ENCODE data around the gene ITGA3. TPM values are rescaled to one million over a fixed set of nuclear protein-coding genes. Genes with fewer than 3 reads are reported as not detected.

ITGA3 gene
- total RNA-seq, 2 donors from 2014 or later = 16.6 to 21.7 TPM

GRCh38 chr17:50106393-50107131, 50.7 kb downstream of the ITGA3 start:
- DNase-seq = no peak
- TF ChIP-seq, protein P1, sequence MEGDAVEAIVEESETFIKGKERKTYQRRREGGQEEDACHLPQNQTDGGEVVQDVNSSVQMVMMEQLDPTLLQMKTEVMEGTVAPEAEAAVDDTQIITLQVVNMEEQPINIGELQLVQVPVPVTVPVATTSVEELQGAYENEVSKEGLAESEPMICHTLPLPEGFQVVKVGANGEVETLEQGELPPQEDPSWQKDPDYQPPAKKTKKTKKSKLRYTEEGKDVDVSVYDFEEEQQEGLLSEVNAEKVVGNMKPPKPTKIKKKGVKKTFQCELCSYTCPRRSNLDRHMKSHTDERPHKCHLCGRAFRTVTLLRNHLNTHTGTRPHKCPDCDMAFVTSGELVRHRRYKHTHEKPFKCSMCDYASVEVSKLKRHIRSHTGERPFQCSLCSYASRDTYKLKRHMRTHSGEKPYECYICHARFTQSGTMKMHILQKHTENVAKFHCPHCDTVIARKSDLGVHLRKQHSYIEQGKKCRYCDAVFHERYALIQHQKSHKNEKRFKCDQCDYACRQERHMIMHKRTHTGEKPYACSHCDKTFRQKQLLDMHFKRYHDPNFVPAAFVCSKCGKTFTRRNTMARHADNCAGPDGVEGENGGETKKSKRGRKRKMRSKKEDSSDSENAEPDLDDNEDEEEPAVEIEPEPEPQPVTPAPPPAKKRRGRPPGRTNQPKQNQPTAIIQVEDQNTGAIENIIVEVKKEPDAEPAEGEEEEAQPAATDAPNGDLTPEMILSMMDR (conservative IDR thresholded peaks at IDR 0.05) = no peak
- Mint-ChIP-seq H3K36me3 (ENCODE audit: low read depth) (peaks cover 5% of the 10 kb centered on the region), H3K4me1 (peaks cover 7% of the 10 kb centered on the region), H3K27ac (no peak overlapping the region), H3K27me3 (ENCODE audit: insufficient read depth) (no peaks in the 10 kb centered on the region), H3K4me3 (no peak overlapping the region), H3K9me3 (no peaks in the 10 kb centered on the region)
- Histone ChIP-seq H3K4me3 (ENCODE audit: low read length) (no peak overlapping the region), H3K4me1 (ENCODE audit: control insufficient read depth, insufficient read depth, low read length) (peaks cover 7% of the 10 kb centered on the region), H3K9ac (ENCODE audit: extremely low read depth, low read length, poor library complexity, severe bottlenecking) (no peak overlapping the region), H3K36me3 (ENCODE audit: control insufficient read depth, insufficient read depth, low read length) (no peaks in the 10 kb centered on the region), H3K27ac (ENCODE audit: low read depth, low read length) (no peak overlapping the region), H3K27me3 (ENCODE audit: control insufficient read depth, insufficient read depth, low read length, poor library complexity, severe bottlenecking) (no peaks in the 10 kb centered on the region), H3K9me3 (ENCODE audit: control insufficient read depth, low read length) (no peaks in the 10 kb centered on the region)
- WGBS, 2 experiments (ENCODE audit: insufficient coverage in 1 of 2, insufficient read length in 1 of 2) = 69 to 80% methylated on average over 8 to 13 of the region's 13 CpGs

GRCh38 chr17:50107790-50108414, 52.0 kb downstream of the ITGA3 start:
- no peaks in the 10 kb centered on the region for H3K27me3 ChIP-seq (ENCODE audit: control insufficient read depth, insufficient read depth, low read length, poor library complexity, severe bottlenecking)
- no peak overlapping the region for H3K27ac ChIP-seq (ENCODE audit: low read depth, low read length)
- no peaks in the 10 kb centered on the region for H3K9me3 ChIP-seq (ENCODE audit: control insufficient read depth, low read length)
- H3K36me3 ChIP-seq (ENCODE audit: control insufficient read depth, insufficient read depth, low read length) = no peaks in the 10 kb centered on the region
- TF ChIP-seq, protein P1 (conservative IDR thresholded peaks at IDR 0.05) = no peak
- no peaks in the 10 kb centered on the region for H3K9me3 Mint-ChIP-seq
- 91 to 92% methylated on average over 2 to 10 of the region's 10 CpGs for WGBS, 2 experiments (ENCODE audit: insufficient coverage in 1 of 2, insufficient read length in 1 of 2)
- H3K27ac Mint-ChIP-seq = no peak overlapping the region
- H3K4me1 ChIP-seq (ENCODE audit: control insufficient read depth, insufficient read depth, low read length) = peaks cover 9% of the 10 kb centered on the region
- H3K4me3 Mint-ChIP-seq = no peak overlapping the region
- no peak overlapping the region for H3K4me3 ChIP-seq (ENCODE audit: low read length)
- H3K4me1 Mint-ChIP-seq = peaks cover 5% of the 10 kb centered on the region
- H3K9ac ChIP-seq (ENCODE audit: extremely low read depth, low read length, poor library complexity, severe bottlenecking) = no peak overlapping the region
- no peak for DNase-seq
- H3K36me3 Mint-ChIP-seq (ENCODE audit: low read depth) = peaks cover 5% of the 10 kb centered on the region
- no peaks in the 10 kb centered on the region for H3K27me3 Mint-ChIP-seq (ENCODE audit: insufficient read depth)

DNA sequence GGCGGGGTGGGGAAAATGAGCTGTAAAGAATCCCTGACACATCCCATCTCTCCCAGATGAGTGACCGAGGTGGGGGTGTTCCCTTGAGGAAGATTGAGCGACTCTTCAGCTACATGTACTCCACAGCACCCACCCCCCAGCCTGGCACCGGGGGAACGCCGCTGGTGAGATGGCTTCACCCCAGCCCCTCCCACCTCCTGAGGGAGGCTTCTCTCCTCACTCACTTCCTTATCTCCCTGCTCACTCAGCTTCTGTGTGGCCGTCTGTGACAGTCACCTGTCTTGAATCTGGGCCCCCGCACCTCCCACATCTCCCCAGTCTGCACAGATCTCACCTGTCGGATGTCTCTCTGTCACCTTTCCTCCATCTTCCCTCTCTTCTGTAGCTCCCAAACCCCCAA, 52.6 kb downstream of the ITGA3 start:
- H3K9ac ChIP-seq (ENCODE audit: extremely low read depth, low read length, poor library complexity, severe bottlenecking) = no peak overlapping the region
- TF ChIP-seq, protein P1 (conservative IDR thresholded peaks at IDR 0.05) = no peak
- no peak for DNase-seq
- Mint-ChIP-seq H3K9me3 (no peaks in the 10 kb centered on the region), H3K27ac (no peak overlapping the region), H3K4me1 (peaks cover 5% of the 10 kb centered on the region), H3K36me3 (ENCODE audit: low read depth) (peaks cover 5% of the 10 kb centered on the region), H3K4me3 (no peak overlapping the region), H3K27me3 (ENCODE audit: insufficient read depth) (no peaks in the 10 kb centered on the region)
- no peaks in the 10 kb centered on the region for H3K27me3 ChIP-seq (ENCODE audit: control insufficient read depth, insufficient read depth, low read length, poor library complexity, severe bottlenecking)
- WGBS, 2 experiments (ENCODE audit: insufficient coverage in 1 of 2, insufficient read length in 1 of 2) = 88 to 91% methylated on average over 3 to 8 of the region's 9 CpGs
- H3K4me3 ChIP-seq (ENCODE audit: low read length) = no peak overlapping the region
- H3K9me3 ChIP-seq (ENCODE audit: control insufficient read depth, low read length) = no peaks in the 10 kb centered on the region
- H3K4me1 ChIP-seq (ENCODE audit: control insufficient read depth, insufficient read depth, low read length) = peaks cover 9% of the 10 kb centered on the region
- H3K27ac ChIP-seq (ENCODE audit: low read depth, low read length) = no peak overlapping the region
- peaks cover 3% of the 10 kb centered on the region for H3K36me3 ChIP-seq (ENCODE audit: control insufficient read depth, insufficient read depth, low read length)

All from endodermal cell (in vitro differentiated cells).